Brain pericyte (primary cell): ENCODE results near the gene HMGCS2.

Source experiments
- DNase-seq: peaks from one replicate; pipeline ENCODE4 v3.0.0-alpha.2; 2012; ENCODE audit warnings: low read depth, low spot score

Gene HMGCS2

DNA sequence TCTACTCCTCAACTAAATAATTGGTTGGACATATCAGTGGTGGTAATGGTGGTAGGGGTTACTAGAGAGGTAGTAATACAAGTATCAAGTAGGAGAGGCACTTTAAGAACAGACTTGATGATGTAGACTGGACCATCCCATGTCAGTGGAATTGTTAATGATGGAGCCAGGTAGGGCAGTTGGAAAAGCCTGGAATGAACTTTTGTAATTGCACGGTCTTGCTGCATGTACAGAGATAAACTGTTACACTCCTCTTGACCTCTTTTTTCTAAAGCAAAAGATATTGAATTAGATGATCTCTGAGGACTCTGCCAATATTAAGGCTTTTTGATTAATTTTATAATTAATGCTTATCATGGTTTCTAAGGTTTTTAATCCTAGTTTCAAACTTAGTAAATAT, 5.8 kb downstream of the HMGCS2 start:
- DNase-seq: no peak

DNA sequence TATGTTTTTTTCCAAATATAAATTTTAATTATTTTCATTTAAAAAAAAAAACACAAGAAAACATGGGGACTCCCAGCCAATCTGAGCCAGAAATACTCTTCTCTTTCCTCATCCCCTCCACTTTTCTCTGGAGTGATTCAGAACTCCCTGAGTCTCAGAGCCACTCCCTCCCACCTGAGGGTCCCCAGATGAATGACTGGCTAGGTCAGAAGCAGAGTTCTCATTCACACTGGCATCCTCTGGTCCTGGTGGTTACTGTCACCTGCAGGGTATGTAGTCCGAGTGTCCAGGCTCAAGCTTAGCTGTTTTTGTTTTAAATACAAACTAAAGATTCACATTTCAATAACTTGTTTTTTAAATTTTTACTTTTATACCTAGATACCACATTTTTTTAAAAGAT, 6.3 kb downstream of the HMGCS2 start:
- DNase-seq: no peak

DNA sequence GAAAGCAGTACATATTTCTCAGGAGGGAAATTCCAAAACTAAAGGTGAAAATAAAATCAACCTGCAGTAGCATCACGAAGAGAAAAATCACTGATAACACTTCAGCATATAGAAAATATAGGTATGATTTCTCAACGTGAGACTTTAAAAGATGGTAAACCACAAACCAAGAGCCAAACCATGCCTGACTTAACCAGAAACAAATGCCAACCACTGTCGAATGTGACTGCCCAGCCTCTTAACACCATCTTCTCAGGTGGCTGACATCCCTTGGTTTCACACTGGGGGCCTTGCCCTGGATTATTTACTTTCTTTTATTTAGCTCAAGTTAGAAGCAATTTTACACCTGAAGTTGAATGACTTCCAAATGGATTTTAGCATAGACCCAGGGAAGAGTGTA, 10.1 kb downstream of the HMGCS2 start:
- DNase-seq: no peak

DNA sequence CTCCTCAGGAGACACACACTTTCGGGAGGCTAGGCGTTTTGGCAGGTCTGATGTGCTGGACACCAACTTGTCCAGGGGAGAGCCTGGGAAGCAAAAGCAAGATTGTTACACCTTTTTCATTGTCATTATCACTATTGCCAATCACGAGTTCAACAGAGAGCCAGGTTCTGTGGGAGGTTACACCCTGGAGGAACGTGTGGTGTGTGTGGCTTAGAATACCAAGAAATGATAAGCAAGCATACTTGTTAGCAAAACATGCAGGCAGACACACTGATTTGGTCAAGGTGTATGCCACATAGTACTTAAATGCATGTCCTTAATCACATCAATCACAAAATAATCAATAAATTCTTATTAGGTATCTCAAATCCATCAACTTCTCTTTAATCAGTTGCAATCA, 16.1 kb downstream of the HMGCS2 start:
- DNase-seq: no peak

DNA sequence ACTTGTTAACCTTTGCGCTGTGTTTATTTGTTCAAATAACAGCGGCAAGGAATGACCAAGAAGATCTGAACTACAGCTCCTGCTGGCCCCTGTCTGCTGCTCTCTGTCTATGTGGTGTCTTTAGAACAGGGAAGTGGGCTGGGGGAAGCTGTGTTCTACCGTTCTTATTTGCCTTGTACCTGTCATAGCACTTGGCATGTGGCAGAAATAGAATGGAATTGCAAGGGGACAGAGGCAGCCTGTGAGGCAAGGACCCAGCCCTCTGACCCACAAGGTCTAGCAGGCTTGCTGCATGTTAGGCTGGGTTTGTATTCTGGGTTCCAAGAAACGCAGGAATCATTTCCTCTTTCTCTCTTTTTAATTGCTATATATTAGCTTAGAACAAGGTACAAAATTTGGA, 20.7 kb downstream of the HMGCS2 start:
- no peak for DNase-seq

DNA sequence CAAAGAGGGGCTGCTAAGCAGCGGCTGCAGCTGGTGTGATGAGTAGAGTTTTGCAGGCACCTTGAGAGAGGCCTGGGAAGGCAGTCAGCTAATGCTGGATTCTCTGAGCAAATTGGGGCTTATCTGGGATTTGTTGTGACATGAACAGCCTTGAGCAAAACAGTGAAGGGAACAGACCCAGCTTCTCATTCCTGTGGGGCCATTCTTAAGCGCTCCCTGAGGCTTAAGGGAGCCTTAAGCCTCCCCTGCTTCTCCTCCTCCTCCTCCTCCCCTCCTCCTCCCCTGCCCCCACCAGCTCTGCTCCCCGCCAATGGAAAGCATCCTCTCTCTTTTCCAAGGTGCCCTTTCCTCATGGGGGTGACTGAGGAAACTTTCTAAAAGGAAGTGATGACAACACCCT, 21.3 kb downstream of the HMGCS2 start:
- no peak for DNase-seq

DNA sequence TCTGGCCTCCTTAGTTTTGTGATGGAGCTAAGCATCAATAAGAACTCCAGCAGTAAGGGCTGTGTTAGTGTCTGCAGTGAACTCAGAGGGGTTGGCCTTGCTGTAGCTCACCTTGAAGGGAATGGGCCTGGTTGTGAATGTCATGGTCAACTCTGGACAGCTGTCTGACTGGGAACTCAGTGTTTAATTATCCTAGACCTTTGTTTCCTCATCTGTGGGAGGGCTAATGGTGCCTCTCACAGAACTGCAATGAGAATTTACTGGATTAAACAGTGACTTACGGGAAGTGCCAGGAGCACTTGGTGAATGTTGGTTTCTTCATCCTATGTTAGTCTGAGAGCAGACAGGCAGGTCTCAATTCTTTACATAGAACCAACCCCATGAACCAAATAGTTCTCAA, 23.7 kb downstream of the HMGCS2 start:
- DNase-seq: no peak

DNA sequence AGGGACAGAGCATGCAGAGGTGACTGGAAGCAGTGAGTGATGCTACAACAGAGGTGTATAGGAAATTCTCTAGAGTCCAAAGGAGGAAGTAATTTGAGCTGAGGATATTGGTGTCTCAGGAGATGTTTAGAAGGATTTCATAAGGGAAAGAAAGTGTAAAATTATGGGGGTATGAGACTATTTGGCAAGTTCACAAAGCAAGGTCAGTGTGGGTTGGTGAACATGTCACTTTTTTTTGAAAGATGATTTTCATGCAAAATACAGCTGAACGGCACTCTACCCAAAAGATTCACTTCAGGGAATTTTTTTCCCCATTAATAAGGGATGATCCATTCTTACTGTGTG, 24.1 kb downstream of the HMGCS2 start:
- DNase-seq: no peak

DNA sequence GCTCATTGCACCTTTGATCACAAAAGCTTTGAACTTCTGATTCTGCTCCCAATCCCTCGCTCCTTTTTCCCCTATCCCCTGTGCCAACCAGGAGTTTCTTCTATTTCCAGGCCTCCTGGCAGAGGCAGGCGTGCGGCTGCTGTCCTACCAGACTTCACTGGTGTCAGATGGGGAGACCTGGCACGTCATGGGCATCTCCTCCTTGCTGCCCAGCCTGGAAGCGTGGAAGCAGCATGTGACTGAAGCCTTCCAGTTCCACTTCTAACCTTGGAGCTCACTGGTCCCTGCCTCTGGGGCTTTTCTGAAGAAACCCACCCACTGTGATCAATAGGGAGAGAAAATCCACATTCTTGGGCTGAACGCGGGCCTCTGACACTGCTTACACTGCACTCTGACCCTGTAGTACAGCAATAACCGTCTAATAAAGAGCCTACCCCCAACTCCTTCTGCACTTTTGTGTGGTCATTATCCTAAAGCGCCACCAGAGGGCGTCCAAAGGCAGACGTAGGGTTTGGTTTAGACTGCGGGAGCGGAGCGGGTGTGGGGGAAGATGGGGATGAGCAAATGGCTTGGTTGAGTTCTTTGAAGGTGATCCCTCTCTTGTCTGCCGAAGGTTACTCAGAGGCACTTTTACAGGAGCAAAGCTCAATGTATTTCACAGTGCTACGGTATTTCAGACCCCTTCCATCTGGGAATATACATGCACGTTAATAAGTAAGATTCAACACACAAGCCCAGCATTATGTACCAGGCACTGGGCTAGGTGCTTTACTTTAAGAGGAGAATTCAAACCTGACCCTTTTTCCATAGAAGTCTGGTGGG, 24.7 kb downstream of the HMGCS2 start:
- no peak for DNase-seq

DNA sequence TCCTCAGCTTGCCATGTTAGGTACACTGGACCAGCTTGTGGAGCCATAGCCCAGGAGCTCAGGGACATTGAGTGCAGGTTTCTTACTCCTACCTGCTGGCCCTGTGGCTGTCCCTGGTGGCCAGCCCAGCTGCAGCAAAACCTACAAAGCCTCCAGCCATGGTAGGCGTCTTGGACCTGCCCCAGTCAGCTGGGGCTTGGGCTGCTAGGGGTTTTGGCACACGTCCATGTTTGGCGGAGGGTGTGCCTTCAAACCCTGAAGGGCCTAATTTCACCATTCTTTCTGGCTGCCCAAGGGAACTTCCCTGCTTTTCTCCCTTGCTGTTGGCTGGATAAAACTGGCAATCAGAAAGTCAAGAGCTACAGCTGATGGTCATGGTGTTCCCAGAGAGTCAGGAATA, 25.4 kb downstream of the HMGCS2 start:
- DNase-seq: no peak

DNA sequence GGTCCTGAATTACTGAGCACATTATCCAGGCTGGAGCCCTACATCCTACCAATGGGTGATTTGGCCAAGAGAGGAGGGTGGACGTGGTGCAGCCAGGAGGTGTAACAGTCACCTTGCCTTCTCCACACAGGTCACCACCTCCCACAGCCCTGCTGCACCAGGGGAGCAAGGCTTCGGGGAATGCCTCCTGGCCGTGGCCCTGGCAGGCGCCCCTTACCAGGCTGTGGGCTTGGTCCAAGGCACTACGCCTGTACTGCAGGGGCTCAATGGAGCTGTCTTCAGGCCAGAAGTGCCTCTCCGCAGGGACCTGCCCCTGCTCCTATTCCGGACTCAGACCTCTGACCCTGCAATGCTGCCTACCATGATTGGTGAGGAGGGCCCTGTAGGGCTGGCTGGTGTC, 26.0 kb downstream of the HMGCS2 start:
- DNase-seq: no peak

DNA sequence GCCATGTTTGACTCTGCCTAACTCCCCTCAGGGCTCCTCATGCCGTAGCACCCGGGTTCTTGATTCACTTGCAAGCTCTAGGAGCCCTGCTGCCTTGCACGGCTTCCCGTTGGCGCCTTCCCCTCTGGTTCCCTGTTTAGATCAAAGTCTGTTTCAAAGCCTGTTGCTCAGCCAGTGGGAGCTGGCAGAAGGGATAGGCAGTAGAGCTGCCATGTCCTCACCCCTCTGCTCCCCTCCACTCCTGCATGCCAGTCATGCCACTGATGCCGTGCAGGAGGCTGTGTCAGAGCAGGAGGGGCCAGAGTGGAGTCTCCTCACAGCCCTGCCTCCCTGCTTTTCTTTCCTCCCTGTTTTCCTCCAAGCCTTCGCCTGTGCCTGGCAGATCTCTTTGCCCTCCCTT, 26.5 kb downstream of the HMGCS2 start:
- no peak for DNase-seq

DNA sequence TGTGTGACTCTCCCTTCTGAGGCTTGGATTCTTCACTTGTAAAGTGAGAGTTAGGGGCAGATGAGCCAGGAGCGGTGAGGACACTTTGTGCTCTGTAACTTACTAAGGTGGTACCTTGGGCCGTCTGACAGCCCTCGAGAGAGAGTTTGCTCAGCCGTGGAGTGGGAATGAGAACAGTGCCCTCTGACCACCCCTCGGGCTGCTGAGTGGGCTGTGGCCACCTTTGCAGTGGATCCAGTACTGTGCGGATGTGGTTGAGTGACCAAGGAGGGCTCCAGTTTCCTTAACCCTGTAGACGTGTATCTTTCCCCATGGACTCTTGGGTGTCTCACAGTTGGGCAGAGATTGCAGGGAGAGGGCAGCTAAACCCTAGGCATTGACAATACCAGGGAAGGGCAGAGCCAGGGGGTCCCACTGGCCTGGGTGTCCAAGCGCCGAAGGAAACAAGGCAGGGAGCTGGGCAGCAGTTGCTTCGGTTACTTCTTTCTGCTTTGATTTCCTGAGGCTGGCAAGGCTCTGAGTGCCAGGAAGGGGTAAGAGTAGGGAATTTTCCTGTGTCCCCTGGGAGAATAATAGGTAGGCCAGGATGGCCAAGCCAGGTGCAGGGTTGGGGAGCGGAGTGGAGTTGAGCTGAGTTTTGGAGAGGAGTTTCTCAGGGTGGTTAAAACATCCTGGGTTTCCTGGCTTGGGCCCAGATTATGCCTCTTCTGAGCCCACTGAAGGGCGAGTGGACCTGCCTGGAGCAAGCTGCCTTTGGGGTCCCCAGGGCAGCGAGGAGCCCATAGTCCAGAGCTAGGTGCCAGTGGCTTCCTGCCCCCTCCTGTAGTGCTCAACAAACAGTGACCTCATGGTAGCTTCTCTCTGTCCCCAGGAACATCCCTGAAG, 27.6 kb downstream of the HMGCS2 start:
- no peak for DNase-seq

DNA sequence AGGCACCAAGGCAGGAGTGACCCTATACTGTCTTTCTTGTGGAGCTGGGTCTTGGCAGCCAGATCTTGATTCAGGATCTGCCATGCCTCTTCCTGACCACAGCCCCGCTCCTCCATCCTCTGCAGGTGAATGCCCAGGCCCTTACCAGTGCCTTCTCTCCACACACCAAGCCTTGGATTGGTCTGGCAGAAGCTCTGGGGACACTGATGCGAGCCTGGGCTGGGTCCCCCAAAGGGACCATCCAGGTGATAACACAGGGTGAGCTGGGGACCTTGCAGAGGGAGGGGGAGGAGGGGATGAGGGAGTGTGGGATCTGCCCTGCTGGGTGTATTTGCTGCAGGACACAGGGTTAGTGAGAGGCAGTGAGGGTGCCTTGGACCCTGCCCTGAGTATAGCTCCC, 28.4 kb downstream of the HMGCS2 start:
- DNase-seq: no peak

DNA sequence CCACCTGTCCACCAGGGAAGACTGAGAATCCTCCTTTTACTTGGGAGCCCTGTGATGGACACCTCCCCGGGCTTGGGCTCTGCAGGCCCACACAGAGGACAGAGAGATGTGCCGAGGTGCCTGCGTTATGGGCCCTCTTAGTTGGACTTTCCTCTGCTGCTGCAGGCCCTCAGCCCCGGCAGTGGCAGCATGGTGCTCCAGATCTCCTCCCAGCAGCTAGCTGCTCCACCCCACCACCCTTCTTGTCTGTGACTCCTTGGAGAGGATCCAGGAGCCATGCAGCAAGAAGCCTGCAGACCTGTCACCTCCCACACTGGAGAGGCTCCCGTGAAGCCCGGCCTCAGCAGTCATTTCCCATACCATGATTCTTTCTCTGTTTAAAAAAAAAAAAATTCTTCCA, 29.6 kb downstream of the HMGCS2 start:
- no peak for DNase-seq

DNA sequence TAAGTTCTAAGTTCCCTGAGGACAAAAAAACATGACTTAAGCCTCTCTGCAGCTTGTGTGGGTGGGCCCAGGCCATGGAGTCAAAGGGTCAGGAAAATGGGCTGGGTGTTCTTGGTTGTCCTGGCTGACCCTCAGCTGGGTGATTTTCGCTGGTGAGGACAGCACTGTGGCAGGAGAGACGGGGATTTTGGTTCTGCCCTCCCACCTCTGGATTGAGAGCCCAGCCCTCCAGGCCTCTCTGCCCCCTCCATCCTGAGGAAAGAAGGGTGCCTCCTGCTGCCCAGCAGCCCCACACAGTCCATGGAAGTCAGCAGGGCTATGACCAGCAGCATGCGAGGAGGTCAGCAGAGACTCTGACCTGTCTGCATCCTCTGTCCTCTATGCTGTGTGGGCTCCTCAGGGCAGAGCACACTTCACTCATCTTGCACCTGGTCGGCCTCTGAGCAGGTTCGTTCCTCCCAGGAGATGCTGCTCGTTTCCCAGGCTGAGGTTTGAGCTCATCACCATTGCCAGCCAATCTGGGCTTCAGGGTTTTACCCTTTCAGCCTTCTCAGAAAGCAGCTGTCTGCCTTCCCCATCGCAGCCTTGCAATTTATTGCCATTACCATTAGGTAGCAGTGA, 30.5 kb downstream of the HMGCS2 start:
- no peak for DNase-seq

DNA sequence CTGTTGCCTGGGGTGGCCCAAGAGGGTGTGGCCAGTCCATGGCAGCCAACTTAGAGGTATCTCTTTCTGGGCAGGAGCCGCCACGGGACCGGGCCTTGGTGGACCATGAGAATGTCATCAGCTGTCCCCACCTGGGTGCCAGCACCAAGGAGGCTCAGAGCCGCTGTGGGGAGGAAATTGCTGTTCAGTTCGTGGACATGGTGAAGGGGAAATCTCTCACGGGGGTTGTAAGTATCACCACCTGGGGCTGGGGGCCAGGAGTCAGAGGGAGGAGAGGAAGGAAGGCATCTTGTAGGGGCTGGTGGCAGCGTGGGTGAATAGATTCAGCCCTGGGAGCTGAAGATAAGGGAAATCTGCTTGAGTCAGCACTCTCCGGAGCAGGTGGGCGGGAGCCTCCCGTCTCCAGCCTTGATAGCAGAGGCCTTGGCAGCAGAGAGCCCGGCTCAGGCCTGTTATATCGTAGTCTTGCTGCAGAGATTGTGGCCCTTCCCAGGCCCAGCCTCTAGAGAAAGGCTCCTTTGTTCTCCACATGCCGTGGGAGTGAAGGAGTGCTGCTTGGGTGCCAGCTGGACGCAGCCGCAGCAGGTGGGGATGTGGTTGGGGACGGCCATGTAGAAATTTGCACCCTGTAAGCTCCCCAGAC, 31.5 kb downstream of the HMGCS2 start:
- DNase-seq: no peak

DNA sequence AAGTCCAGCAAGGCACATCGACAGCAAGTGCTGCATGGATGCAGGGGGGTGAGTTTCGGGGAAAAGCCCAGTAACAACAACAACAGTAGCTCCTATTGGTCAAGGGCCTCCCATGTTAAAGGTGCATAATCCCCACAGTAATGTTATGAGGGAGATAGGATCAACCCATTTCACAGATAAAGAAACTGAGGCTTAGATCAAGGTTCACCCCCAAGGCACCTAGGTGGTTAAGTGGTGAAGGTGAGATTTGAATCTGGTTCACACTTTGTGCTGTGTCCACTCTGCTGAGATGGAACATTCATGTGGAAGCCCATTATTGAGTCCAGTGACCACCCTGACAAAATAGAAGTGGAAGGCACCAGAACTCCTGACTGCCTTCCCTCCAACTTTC, 32.1 kb downstream of the HMGCS2 start:
- DNase-seq: no peak

DNA sequence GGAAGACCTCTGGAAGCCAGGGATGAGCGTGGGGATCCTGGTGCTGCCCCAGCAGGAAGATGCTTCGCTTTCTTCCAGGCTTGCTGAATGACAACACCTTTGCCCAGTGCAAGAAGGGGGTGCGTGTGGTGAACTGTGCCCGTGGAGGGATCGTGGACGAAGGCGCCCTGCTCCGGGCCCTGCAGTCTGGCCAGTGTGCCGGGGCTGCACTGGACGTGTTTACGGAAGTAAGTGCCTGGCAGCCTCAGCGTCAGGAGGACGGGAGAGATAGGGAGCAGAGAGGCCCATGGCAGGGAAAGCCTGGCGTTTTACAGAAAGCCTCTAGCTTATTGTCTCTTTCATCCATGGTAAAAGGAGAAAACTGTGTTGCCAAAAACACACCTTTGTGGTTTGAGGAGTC, 33.5 kb downstream of the HMGCS2 start:
- DNase-seq: no peak

DNA sequence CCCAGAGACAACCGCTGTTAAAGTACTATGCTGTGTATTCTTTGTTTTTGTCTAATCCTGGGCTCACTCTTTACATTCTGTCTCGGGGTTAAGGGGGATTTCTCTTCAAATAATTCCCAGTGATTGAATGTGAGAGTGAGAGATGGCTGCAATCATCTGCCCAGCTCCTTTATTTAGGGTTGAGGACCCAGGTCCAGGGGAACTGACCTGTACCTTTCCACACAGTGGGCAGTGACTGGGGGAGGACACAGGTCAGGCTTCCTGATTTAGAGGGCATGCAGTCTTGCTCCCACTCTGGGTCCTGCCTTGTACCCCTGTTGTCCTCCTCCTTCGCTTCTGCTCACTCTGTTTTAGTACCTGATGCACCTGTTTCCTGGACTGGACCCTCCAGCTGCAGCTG, 35.0 kb downstream of the HMGCS2 start:
- DNase-seq: no peak

DNA sequence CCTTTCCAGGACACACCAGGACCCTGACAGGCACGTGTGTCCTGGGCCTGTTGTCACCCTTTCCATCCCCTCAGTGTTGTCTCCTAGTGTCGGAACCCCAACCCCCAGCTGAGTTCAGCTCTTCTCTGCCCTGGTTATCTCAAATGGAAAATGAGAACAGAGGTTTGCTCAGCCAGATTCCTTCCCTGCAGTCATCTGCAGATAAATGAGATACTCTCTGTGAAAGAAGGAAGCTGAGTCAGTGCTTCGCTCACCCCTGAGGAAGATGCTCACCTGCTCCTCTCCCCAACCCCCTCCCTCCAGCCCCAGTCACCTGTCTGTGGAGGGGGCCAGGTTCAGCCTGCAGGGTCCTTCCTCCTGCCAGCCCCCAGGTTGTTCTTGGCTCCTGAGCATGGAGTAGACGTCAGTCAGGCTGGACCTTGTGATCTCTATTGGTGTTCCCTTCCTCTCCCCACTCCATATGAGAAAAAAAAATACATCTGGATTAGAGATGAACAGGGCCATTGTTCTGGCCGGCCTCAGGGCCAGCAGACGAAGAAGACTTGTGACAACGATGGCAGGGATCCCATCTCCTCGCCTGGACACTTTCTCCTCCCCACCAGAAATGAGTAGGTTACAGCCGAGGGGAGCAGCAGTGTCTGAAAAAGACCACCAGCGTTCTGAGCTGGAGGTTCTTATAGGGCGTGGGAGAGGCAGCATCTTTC, 36.1 kb downstream of the HMGCS2 start:
- DNase-seq: no peak
